Measurements from ENCODE around the gene USF2.

DNA sequence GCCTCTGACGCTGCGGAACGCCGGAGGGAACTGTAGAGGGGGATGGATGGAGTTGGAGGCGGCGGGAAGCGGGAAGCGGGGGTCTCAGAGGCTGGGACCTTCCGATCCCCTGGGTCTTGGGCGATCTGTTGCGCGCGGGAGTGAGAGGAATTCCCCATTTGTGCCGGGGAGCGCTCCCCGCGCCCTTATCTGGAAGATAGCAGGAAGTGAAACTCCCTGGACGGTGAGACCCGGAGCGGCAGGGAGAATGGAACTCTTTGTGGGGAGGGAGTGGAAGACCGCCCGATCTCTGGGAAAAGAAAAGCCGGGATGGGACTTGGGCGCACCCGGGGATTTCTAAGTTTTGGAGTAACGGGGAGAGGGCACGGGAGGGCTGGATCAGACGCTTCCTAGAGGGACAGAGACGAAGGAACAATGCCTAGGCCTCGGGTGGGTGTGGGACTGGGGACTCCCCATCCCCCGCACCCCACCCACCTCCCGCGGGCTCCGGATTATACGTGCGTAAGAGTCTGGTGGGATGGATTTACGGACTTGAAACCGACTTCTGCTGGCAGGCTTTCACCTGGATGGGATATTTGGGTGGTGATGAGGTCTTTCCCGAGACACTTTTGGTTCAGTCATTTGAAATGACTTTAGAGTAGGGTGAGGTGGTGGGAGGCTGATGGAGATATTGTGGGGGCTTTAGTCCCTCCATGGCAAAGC, 19.5 kb upstream of the USF2 start:
- TF ChIP-seq, protein P1, sequence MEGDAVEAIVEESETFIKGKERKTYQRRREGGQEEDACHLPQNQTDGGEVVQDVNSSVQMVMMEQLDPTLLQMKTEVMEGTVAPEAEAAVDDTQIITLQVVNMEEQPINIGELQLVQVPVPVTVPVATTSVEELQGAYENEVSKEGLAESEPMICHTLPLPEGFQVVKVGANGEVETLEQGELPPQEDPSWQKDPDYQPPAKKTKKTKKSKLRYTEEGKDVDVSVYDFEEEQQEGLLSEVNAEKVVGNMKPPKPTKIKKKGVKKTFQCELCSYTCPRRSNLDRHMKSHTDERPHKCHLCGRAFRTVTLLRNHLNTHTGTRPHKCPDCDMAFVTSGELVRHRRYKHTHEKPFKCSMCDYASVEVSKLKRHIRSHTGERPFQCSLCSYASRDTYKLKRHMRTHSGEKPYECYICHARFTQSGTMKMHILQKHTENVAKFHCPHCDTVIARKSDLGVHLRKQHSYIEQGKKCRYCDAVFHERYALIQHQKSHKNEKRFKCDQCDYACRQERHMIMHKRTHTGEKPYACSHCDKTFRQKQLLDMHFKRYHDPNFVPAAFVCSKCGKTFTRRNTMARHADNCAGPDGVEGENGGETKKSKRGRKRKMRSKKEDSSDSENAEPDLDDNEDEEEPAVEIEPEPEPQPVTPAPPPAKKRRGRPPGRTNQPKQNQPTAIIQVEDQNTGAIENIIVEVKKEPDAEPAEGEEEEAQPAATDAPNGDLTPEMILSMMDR (IDR thresholded peaks at IDR 0.05) = no peak
- no peak for TF ChIP-seq POLR2AphosphoS5 (IDR thresholded peaks at IDR 0.05)
